ENCODE results near the gene VTN. TPM values are rescaled to one million over a fixed set of nuclear protein-coding genes. Genes with fewer than 3 reads are reported as not detected.
A peak's percentile ranks its signal among the peaks of the same experiment; 100 is the strongest.

Gene VTN
- polyA plus RNA-seq, 2 of the 4 experiments (the other 2 are of a cell fraction), result 10.2 to 25.5 TPM

DNA sequence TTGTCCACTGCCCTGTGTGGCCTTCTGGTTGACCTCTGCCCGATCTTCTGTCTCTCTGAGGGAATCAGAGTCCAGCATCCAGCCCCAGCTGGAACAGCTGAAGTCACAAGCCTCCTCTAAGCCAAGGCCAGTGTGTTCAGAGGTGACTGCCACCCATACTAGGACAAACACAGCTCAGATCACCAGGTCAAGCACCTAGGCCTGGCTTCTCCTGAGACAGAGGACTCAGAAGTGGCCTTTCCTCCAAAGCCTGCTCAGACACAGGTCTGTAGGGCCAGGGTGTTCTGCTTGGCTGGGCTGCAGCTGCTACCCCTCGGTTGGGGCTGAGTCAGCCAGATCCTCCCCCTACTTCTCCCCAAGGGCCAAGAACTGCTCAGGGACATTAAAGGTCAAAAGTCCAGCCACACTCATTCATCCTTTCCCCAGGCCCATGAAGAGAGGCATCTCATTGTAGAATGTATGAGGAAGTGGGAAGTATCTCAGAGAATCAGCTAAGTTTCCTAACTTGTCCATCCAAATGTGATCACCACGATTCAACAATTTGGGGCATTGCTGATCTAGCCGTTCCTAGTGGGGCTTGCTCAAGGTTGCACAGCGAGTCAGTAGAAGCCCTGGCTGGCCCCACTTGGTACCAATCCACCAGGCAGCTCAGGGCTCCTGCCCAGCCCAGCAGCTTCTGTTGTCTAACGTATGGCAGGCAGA, 28.3 kb upstream of the VTN start:
- DNase-seq (ENCODE audit: low read depth in 1 of 2, low spot score in 1 of 2) (no peak), FAIRE-seq (no peak), ATAC-seq (peak; percentile 12 to 29; a peak in 5 of 6 replicates)
- H3K9me3 ChIP-seq, result no peaks in the 10 kb centered on the region
- TF ChIP-seq HEYL (CRISPR knock-in tag; IDR thresholded peaks at IDR 0.05) (no peak), JUN (IDR thresholded peaks at IDR 0.05) (0 out of 5 replicates have a peak, but pooled peaks of 1 of the 2 experiments have one; percentile 1), MAZ (IDR thresholded peaks at IDR 0.05; ENCODE audit: borderline replicate concordance, low read depth, low read length) (no peak)
- H3K4me1 ChIP-seq, result peaks cover 14% of the 10 kb centered on the region
- CTCF ChIA-PET, result interaction anchor here (1.0 to 2.0 kb wide), 7 partner anchors 11 to 156 kb away, joined by 3 to 6 read pairs (median 3); no protein-coding TSS in a partner anchor
- POLR2A ChIA-PET, result no interaction called here
- H3K27ac ChIP-seq, result peak overlapping the region in 1 of 2 experiments; percentile 55; a peak in 3 of 6 replicates
- no peak overlapping the region for H3K4me3 ChIP-seq
- no peak overlapping the region for H3K4me2 ChIP-seq
- 74% methylated on average over 6 of the region's 6 CpGs for WGBS (ENCODE audit: missing lambda C conversion rate)

DNA sequence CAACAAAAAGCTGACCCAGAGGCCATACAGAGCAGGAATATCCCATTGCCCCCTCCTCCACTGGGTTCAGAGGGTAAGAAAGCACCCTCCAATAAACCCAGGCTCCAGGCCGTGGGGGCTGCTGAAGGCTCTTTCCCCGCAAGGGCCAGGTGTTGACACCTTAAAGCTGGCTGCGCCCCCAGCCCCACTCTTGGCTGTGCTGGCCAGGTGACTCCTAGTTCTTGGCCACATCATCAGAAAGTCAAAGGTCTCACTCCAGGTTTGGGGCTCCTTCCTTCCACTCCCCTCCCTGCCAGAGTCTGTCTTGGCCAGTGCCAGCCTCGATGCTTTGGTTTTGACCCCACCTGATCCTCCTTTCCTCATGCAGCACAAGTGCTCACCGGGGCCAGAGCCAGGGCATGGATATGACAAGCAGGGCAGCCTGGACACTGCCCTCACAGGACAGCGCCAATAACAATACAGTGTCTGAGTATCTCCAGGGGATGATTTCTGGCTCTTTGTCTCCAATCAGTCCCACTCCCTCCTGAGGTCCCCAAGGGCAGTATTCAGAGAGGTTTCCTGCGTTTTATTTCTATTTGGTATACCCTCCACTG, 27.7 kb upstream of the VTN start:
- TF ChIP-seq JUN (IDR thresholded peaks at IDR 0.05) (0 out of 5 replicates have a peak, but pooled peaks have one; percentile 11 to 13), POLR2AphosphoS2 (conservative IDR thresholded peaks at IDR 0.05; ENCODE audit: low read length) (0 out of 2 replicates have a peak, but pooled peaks have one; percentile 7)
- TF ChIP-seq, protein P1, sequence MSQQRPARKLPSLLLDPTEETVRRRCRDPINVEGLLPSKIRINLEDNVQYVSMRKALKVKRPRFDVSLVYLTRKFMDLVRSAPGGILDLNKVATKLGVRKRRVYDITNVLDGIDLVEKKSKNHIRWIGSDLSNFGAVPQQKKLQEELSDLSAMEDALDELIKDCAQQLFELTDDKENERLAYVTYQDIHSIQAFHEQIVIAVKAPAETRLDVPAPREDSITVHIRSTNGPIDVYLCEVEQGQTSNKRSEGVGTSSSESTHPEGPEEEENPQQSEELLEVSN (IDR thresholded peaks at IDR 0.05; ENCODE audit: borderline replicate concordance, low read depth), result no peak
- no peak overlapping the region for H3K4me3 ChIP-seq
- peaks cover 14% of the 10 kb centered on the region for H3K4me1 ChIP-seq
- peak overlapping the region in 1 of 2 experiments; percentile 55; a peak in 3 of 6 replicates for H3K27ac ChIP-seq
- CTCF ChIA-PET, result interaction anchor here (0.7 to 2.0 kb wide), 6 partner anchors 11 to 145 kb away, joined by 3 to 6 read pairs (median 5); no protein-coding TSS in a partner anchor
- WGBS (ENCODE audit: missing lambda C conversion rate), result 75% methylated on average over 7 of the region's 7 CpGs
- no peak overlapping the region for H3K4me2 ChIP-seq
- no peak for FAIRE-seq
- DNase-seq (ENCODE audit: low read depth in 1 of 2, low spot score in 1 of 2), result no peak
- ATAC-seq, result peak; percentile 14 to 22; a peak in 2 of 6 replicates
- POLR2A ChIA-PET, result no interaction called here
- no peaks in the 10 kb centered on the region for H3K9me3 ChIP-seq

DNA sequence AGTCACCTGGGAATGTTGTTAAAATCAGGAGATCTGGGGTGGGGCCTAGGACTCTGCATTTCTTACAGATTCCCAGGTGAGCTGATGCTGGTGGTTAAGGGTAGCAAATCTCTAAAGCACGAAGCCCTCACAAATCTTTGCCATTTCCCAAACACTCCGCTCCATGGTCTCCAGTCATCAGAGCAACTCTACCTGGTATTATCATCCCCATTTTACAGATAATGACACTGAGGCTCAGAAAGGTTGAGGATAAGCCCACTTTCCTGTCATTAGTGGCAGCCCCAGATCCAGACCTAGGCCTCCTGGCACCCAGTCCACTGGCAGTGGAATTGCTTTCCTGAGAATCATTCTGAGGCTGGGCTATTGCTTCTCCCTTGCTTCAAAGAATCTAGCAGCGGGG, 27.2 kb upstream of the VTN start:
- ATAC-seq, result no peak
- Histone ChIP-seq H3K4me1 (peaks cover 14% of the 10 kb centered on the region), H3K4me2 (no peak overlapping the region), H3K27ac (no peak overlapping the region; a peak in 1 of 6 replicates), H3K4me3 (no peak overlapping the region), H3K9me3 (no peaks in the 10 kb centered on the region)
- 87% methylated on average over 3 of the region's 3 CpGs for WGBS (ENCODE audit: missing lambda C conversion rate)
- POLR2A ChIA-PET, result no interaction called here
- FAIRE-seq, result no peak
- DNase-seq (ENCODE audit: low read depth in 1 of 2, low spot score in 1 of 2), result no peak
- CTCF ChIA-PET, result interaction anchor here (0.7 to 2.0 kb wide), 5 partner anchors 11 to 144 kb away, joined by 3 to 6 read pairs (median 5); no protein-coding TSS in a partner anchor
- peak; percentile 70; the same call in 1 of the 2 replicates for TF ChIP-seq KDM1A (IDR thresholded peaks at IDR 0.05; ENCODE audit: low read depth)
- TF ChIP-seq, protein P2, sequence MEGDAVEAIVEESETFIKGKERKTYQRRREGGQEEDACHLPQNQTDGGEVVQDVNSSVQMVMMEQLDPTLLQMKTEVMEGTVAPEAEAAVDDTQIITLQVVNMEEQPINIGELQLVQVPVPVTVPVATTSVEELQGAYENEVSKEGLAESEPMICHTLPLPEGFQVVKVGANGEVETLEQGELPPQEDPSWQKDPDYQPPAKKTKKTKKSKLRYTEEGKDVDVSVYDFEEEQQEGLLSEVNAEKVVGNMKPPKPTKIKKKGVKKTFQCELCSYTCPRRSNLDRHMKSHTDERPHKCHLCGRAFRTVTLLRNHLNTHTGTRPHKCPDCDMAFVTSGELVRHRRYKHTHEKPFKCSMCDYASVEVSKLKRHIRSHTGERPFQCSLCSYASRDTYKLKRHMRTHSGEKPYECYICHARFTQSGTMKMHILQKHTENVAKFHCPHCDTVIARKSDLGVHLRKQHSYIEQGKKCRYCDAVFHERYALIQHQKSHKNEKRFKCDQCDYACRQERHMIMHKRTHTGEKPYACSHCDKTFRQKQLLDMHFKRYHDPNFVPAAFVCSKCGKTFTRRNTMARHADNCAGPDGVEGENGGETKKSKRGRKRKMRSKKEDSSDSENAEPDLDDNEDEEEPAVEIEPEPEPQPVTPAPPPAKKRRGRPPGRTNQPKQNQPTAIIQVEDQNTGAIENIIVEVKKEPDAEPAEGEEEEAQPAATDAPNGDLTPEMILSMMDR (IDR thresholded peaks at IDR 0.05), result no peak

DNA sequence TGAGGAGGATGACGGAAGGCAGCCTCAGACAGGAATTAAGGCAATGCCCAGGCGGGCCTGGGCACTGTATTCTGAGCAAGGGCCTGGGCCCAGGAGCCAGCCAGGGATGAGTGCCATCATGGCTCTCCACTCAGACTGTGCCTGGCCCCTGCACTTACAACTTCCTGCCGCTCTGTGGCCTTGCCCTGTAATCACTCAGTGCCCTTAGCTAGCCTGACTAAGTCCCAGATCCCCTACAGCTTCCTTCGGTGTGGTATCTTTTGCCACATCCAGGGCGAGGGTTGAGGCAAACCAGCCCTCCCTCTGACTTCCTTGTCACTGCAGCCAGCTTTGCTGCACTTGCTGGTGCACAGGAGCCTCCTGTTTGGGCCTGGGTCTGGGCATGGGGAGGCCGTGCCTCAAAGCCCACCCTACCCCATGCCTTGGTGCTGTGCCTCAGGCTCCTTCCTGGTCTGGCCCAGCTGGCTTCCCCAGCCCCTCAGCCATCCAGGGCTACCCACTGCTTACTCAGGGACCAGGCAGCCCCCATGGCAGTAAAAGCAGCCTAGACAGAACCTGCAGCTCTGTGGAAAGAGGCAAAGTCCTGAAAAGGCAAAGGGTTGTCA, 26.6 kb upstream of the VTN start:
- peak overlapping the region in 1 of 2 experiments; percentile 22; a peak in 1 of 6 replicates for H3K27ac ChIP-seq
- peaks cover 14% of the 10 kb centered on the region for H3K4me1 ChIP-seq
- CTCF ChIA-PET, result interaction anchor here (0.7 to 2.0 kb wide), 5 partner anchors 10 to 144 kb away, joined by 3 to 6 read pairs (median 5); partner anchors contain the start of gene SLC46A1
- peak in 1 of 2 experiments; percentile 32; a peak in 2 of 6 replicates for ATAC-seq
- DNase-seq (ENCODE audit: low read depth in 1 of 2, low spot score in 1 of 2), result no peak
- TF ChIP-seq HOXB5 (CRISPR knock-in tag; IDR thresholded peaks at IDR 0.05), result no peak
- TF ChIP-seq JUN (IDR thresholded peaks at IDR 0.05), result 0 out of 5 replicates have a peak, but pooled peaks of 1 of the 2 experiments have one; percentile 6
- no peak overlapping the region for H3K4me3 ChIP-seq
- no peak for FAIRE-seq
- H3K4me2 ChIP-seq, result no peak overlapping the region
- 93% methylated on average over 6 of the region's 6 CpGs for WGBS (ENCODE audit: missing lambda C conversion rate)
- POLR2A ChIA-PET, result no interaction called here
- no peaks in the 10 kb centered on the region for H3K9me3 ChIP-seq

Measured in A549 (cell line).